Retinal pigment epithelial cell (primary cell): Measurements from ENCODE around the gene EIF2AK2.

Experiments used
- DNase-seq: peaks from one replicate; pipeline ENCODE4 v3.0.0-alpha.2; 2010; ENCODE audit warnings: low read depth
- H3K4me3 ChIP-seq: 2 replicates; pipeline ENCODE4 v1.5.1; 2011; ENCODE audit warnings: mild to moderate bottlenecking, low read length, control low read depth, moderate library complexity
- TF ChIP-seq, protein P1 (sequence below): conservative IDR thresholded peaks from 2 replicates; pipeline ENCODE4 v1.5.1; 2011; ENCODE audit warnings: low read depth, low read length, control low read depth, inconsistent platforms

Gene EIF2AK2

DNA sequence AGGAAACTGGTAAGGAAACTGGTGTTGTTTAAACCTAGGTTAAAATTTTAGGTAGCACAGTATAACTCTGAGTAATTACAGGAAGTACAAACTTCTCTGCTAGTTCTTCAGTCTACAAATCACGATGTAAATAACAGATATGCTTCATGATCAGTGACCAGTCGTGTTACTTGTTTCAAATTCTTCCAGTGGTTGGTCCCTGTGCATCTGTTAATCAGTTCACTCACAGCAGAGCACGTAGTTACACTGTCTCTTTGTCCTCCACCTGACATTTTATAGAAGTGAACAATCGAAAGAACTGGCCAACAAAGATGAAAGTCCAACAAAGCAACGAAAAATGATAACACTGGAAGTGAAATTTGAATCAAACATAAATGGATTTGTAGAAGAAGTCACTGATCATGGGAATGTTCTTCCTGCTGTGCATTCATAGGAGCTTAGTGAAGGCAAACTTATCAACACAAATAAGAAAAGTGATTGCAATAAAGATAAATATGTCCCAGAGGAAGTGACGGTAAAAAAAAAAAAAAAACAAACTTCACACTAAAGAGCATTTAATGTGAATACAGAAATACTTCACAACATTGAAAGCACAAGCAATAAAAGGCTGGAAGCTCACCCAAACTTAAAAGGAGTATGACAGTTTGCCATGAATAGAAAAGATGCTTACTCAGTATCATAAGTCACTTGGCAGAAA lies 7.0 kb downstream of the EIF2AK2 start:
- H3K4me3 ChIP-seq, result no peak overlapping the region
- TF ChIP-seq, protein P1, sequence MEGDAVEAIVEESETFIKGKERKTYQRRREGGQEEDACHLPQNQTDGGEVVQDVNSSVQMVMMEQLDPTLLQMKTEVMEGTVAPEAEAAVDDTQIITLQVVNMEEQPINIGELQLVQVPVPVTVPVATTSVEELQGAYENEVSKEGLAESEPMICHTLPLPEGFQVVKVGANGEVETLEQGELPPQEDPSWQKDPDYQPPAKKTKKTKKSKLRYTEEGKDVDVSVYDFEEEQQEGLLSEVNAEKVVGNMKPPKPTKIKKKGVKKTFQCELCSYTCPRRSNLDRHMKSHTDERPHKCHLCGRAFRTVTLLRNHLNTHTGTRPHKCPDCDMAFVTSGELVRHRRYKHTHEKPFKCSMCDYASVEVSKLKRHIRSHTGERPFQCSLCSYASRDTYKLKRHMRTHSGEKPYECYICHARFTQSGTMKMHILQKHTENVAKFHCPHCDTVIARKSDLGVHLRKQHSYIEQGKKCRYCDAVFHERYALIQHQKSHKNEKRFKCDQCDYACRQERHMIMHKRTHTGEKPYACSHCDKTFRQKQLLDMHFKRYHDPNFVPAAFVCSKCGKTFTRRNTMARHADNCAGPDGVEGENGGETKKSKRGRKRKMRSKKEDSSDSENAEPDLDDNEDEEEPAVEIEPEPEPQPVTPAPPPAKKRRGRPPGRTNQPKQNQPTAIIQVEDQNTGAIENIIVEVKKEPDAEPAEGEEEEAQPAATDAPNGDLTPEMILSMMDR, result no peak
- no peak for DNase-seq

DNA sequence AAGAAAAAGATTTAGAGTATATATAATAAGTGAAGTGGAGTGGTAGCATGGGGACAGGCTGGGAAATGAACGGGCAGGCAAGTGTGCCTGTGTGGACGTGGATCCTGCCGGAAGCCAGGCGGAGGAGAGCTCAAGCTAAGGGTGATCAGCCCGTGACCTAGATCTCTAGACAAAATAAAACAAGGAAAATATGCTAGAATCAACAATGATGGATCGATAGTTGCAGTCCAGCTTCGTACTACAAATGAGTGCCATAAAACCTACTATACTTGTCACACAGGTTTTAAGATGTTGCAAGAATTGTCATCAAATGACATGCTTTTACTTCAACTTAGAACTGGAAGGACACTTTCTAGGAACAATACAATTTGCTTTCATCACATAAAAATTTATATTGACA lies 8.5 kb downstream of the EIF2AK2 start:
- H3K4me3 ChIP-seq, result no peak overlapping the region
- no peak for DNase-seq
- TF ChIP-seq, protein P1, result no peak

DNA sequence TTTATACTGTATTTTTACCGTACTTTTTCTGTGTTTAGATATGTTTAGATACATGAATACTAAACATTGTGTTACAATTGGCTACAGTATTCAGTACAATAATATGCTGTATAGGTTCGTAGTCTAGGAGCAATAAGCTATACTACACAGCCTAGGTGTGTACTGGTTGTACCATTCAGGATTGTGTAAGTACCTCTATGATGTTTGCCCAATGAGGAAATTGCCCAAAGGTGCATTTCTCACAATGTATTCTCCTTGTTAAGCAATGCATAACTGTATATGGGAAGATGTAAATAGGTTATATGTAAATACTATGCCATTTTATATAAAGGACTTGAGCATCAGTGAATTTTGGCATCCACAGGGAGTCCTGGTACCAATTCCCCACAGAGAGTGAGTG lies 10.7 kb downstream of the EIF2AK2 start:
- H3K4me3 ChIP-seq, result no peak overlapping the region
- no peak for DNase-seq
- TF ChIP-seq, protein P1, result no peak

- no peak overlapping the region for H3K4me3 ChIP-seq
- DNase-seq, result no peak
- TF ChIP-seq, protein P1, result no peak
Observed at GRCh38 chr2:37143974-37144373, 12.8 kb downstream of the EIF2AK2 start.

- no peak for DNase-seq
- TF ChIP-seq, protein P1, result peak; percentile 12
- no peak overlapping the region for H3K4me3 ChIP-seq
Observed at GRCh38 chr2:37142546-37142945, 14.2 kb downstream of the EIF2AK2 start.

DNA sequence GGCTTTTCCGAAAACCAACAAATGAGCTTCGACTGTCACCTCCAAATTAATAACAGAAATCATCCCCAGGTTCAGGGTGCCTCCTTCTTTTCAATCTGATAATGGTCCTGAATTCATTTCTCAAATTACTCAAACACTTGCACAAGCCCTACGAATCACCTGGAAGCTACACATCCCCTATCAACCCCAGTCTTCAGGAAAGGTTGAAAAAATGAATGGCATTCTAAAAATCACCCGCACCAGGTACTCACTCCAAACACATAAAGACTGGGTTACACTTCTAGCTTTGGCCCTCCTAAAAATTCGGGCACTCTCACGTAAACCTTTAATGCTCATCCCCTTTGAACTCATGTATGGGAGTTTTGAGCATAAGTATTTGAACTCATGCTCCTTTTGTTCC lies 23.9 kb downstream of the EIF2AK2 start:
- TF ChIP-seq, protein P1, result no peak
- H3K4me3 ChIP-seq, result no peak overlapping the region
- DNase-seq, result no peak

GRCh38 chr2:37125416-37125815 lies 31.4 kb downstream of the EIF2AK2 start:
- TF ChIP-seq, protein P1, result no peak
- DNase-seq, result no peak
- H3K4me3 ChIP-seq, result no peak overlapping the region
